ENCODE data around the gene CFAP53.

The CFAP53 gene

GRCh38 chr18:50272568-50272967 is 6.3 kb upstream of the CFAP53 start (continued):
- TF ChIP-seq CREB5 (CRISPR knock-in tag; IDR thresholded peaks at IDR 0.05; ENCODE audit: low read depth) (no peak), RARB (CRISPR knock-in tag; IDR thresholded peaks at IDR 0.05) (no peak), ESRRG (CRISPR knock-in tag; IDR thresholded peaks at IDR 0.05) (no peak), BACH2 (CRISPR knock-in tag; IDR thresholded peaks at IDR 0.05; ENCODE audit: borderline replicate concordance) (no peak)

GRCh38 chr18:50268022-50268747 is 1.9 kb upstream of the CFAP53 start:
- ATAC-seq, result no peak
- TF ChIP-seq PPARA (CRISPR knock-in tag; IDR thresholded peaks at IDR 0.05; ENCODE audit: borderline replicate concordance), result no peak
- no peak for TF ChIP-seq ISL1 (CRISPR knock-in tag; IDR thresholded peaks at IDR 0.05)
- no peak for TF ChIP-seq ZFP3 (CRISPR knock-in tag; IDR thresholded peaks at IDR 0.05)
- TF ChIP-seq OSR1 (CRISPR knock-in tag; IDR thresholded peaks at IDR 0.05), result no peak
- no peak for TF ChIP-seq ZNF565 (CRISPR knock-in tag; conservative IDR thresholded peaks at IDR 0.05; ENCODE audit: low read depth)
- no peak for TF ChIP-seq ZFP30 (CRISPR knock-in tag; IDR thresholded peaks at IDR 0.05)
- no peak for TF ChIP-seq CREB5 (CRISPR knock-in tag; IDR thresholded peaks at IDR 0.05; ENCODE audit: low read depth)
- TF ChIP-seq ZC3H10 (CRISPR knock-in tag; IDR thresholded peaks at IDR 0.05), result no peak
- TF ChIP-seq BACH2 (CRISPR knock-in tag; IDR thresholded peaks at IDR 0.05; ENCODE audit: borderline replicate concordance), result no peak
- TF ChIP-seq ZNF70 (CRISPR knock-in tag; IDR thresholded peaks at IDR 0.05), result no peak
- TF ChIP-seq ARNTL (CRISPR knock-in tag; IDR thresholded peaks at IDR 0.05; ENCODE audit: borderline replicate concordance, low read depth), result no peak
- no peak for TF ChIP-seq POU6F1 (CRISPR knock-in tag; IDR thresholded peaks at IDR 0.05; ENCODE audit: borderline replicate concordance, low read depth)
- TF ChIP-seq TCF4 (CRISPR knock-in tag; IDR thresholded peaks at IDR 0.05; ENCODE audit: borderline replicate concordance), result no peak
- no peak for TF ChIP-seq GLIS3 (CRISPR knock-in tag; IDR thresholded peaks at IDR 0.05)
- no peak for TF ChIP-seq ESRRG (CRISPR knock-in tag; IDR thresholded peaks at IDR 0.05)
- TF ChIP-seq CSRNP3 (CRISPR knock-in tag; IDR thresholded peaks at IDR 0.05), result no peak
- no peak for TF ChIP-seq ZNF8 (CRISPR knock-in tag; IDR thresholded peaks at IDR 0.05)
- TF ChIP-seq PATZ1 (CRISPR knock-in tag; IDR thresholded peaks at IDR 0.05; ENCODE audit: borderline replicate concordance), result no peak

- no peak for TF ChIP-seq ESRRG (CRISPR knock-in tag; IDR thresholded peaks at IDR 0.05)
- no peak for TF ChIP-seq CSDC2 (CRISPR knock-in tag; IDR thresholded peaks at IDR 0.05)
- no peak for ATAC-seq
These were observed 3.3 kb downstream of the CFAP53 start for GRCh38 chr18:50262977-50263376.

GRCh38 chr18:50250935-50251334 is 15.4 kb downstream of the CFAP53 start:
- no peak for ATAC-seq
- TF ChIP-seq ZFP3 (CRISPR knock-in tag; IDR thresholded peaks at IDR 0.05) (no peak), CSRNP3 (CRISPR knock-in tag; IDR thresholded peaks at IDR 0.05) (no peak), OSR1 (CRISPR knock-in tag; IDR thresholded peaks at IDR 0.05) (no peak), ISL1 (CRISPR knock-in tag; IDR thresholded peaks at IDR 0.05) (no peak), CREB5 (CRISPR knock-in tag; IDR thresholded peaks at IDR 0.05; ENCODE audit: low read depth) (no peak), ARNTL (CRISPR knock-in tag; IDR thresholded peaks at IDR 0.05; ENCODE audit: borderline replicate concordance, low read depth) (no peak), TCF4 (CRISPR knock-in tag; IDR thresholded peaks at IDR 0.05; ENCODE audit: borderline replicate concordance) (no peak), POU6F1 (CRISPR knock-in tag; IDR thresholded peaks at IDR 0.05; ENCODE audit: borderline replicate concordance, low read depth) (no peak), GLIS3 (CRISPR knock-in tag; IDR thresholded peaks at IDR 0.05) (no peak)

Measured in SK-N-SH treated with all-trans-retinoic acid at 6 μM for 48 hours (cell line).